ENCODE measurements around the gene TTBK2. TPM values are rescaled to one million over a fixed set of nuclear protein-coding genes. Genes with fewer than 3 reads are reported as not detected.

TTBK2 gene
- total RNA-seq, 2 donors from 2014 or later = 6.8 to 9.1 TPM

DNA sequence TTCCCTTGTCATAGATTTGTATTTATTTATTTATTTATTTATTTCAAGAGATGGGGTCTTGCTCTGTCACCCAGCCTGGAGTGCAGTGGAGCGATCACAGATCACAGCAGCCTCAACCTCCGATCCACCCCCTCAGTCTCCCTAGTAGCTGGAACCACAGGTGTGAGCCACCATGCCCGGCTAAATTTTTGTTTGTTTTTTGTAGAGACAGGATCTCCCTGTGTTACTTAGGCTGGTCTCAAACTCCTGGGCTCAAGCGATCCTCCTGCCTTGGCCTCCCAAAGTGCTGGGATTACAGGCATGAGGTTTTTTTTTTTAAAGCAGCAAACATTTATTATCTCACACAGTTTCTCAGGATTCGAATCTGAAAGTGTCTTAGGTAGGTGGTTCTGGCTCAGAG lies 2.5 kb downstream of the TTBK2 start:
- H3K27me3 ChIP-seq = no peaks in the 10 kb centered on the region
- DNase-seq = no peak
- no peak overlapping the region for H3K4me3 ChIP-seq
- H3K9me3 ChIP-seq = no peaks in the 10 kb centered on the region
- intact Hi-C loops (cut with DNase I) = no loop called here
- no peak for TF ChIP-seq CTCF (IDR thresholded peaks at IDR 0.05)
- no peak overlapping the region for H3K9ac ChIP-seq (ENCODE audit: low read depth in 2 of 2, low read length in 2 of 2)
- H3K36me3 ChIP-seq = no peaks in the 10 kb centered on the region
- H3K27ac ChIP-seq = no peak overlapping the region
- H3K4me1 ChIP-seq = no peaks in the 10 kb centered on the region

GRCh38 chr15:42915654-42916315 lies 4.8 kb downstream of the TTBK2 start:
- Histone ChIP-seq H3K4me1 (no peaks in the 10 kb centered on the region), H3K36me3 (no peaks in the 10 kb centered on the region), H3K4me3 (no peak overlapping the region), H3K9me3 (no peaks in the 10 kb centered on the region), H3K27me3 (no peaks in the 10 kb centered on the region), H3K27ac (no peak overlapping the region), H3K9ac (ENCODE audit: low read depth in 2 of 2, low read length in 2 of 2) (no peak overlapping the region)
- DNase-seq = no peak
- no peak for TF ChIP-seq CTCF (IDR thresholded peaks at IDR 0.05)
- intact Hi-C loops (cut with DNase I) = no loop called here

GRCh38 chr15:42914728-42915497 lies 5.7 kb downstream of the TTBK2 start:
- Histone ChIP-seq H3K4me3 (no peak overlapping the region), H3K9ac (ENCODE audit: low read depth in 2 of 2, low read length in 2 of 2) (no peak overlapping the region)
- intact Hi-C loops (cut with DNase I) = no loop called here

GRCh38 chr15:42911058-42911592 lies 9.5 kb downstream of the TTBK2 start:
- no peaks in the 10 kb centered on the region for H3K4me1 ChIP-seq
- no peak overlapping the region for H3K27ac ChIP-seq
- H3K36me3 ChIP-seq = no peaks in the 10 kb centered on the region
- no peak for DNase-seq
- no peak for TF ChIP-seq CTCF (IDR thresholded peaks at IDR 0.05)
- no peak overlapping the region for H3K4me3 ChIP-seq
- no peaks in the 10 kb centered on the region for H3K27me3 ChIP-seq
- H3K9me3 ChIP-seq = no peaks in the 10 kb centered on the region
- intact Hi-C loops (cut with DNase I) = no loop called here
- H3K9ac ChIP-seq (ENCODE audit: low read depth in 2 of 2, low read length in 2 of 2) = no peak overlapping the region

More at GRCh38 chr15:42914728-42915497, 5.7 kb downstream of the TTBK2 start:
- Histone ChIP-seq H3K9me3 (no peaks in the 10 kb centered on the region), H3K27me3 (no peaks in the 10 kb centered on the region), H3K27ac (no peak overlapping the region), H3K36me3 (no peaks in the 10 kb centered on the region), H3K4me1 (no peaks in the 10 kb centered on the region)
- DNase-seq = no peak
- no peak for TF ChIP-seq CTCF (IDR thresholded peaks at IDR 0.05)

GRCh38 chr15:42908538-42908937 lies 12.0 kb downstream of the TTBK2 start:
- no peak overlapping the region for H3K9ac ChIP-seq (ENCODE audit: low read depth in 2 of 2, low read length in 2 of 2)
- H3K4me1 ChIP-seq = no peaks in the 10 kb centered on the region
- H3K27me3 ChIP-seq = no peaks in the 10 kb centered on the region
- no peak for TF ChIP-seq CTCF (IDR thresholded peaks at IDR 0.05)
- no peaks in the 10 kb centered on the region for H3K9me3 ChIP-seq
- no peak for DNase-seq
- H3K36me3 ChIP-seq = no peaks in the 10 kb centered on the region
- H3K4me3 ChIP-seq = no peak overlapping the region
- no peak overlapping the region for H3K27ac ChIP-seq
- intact Hi-C loops (cut with DNase I) = no loop called here
